ENCODE results near the gene ARHGEF38.

DNA sequence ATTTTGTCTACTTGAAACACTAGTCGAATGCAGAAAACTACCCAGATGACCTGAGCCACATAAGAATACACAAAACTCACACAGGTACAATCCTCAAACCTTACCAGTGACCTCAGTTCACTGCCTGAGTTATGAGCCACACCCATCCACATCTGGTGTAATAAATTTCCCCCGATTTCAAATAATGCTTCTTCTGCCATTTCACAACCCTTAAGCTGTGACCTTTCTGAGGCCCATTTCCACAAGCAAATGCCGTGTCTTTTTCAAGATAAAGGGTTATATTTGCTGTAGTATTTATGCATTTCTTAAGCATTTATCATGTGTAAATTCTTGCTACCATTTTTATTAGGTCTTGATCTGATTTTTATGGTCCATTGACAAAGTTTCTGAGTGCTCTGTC, 1.8 kb upstream of the ARHGEF38 start:
- TF ChIP-seq EZH2 (IDR thresholded peaks at IDR 0.05; ENCODE audit: insufficient read depth, low read length) (no peak), CTCF (IDR thresholded peaks at IDR 0.05; ENCODE audit: insufficient read depth, low read depth, low read length) (no peak)

Measured in astrocyte (in vitro differentiated cells and primary cell).